Activated CD4-positive, alpha-beta T cell treated with anti-CD3 and anti-CD28 coated beads, Interleukin-2, amount 10 ng/mL, durations not matched to agents 7 days and 5 days (primary cell): Measurements from ENCODE around the gene DGCR8. TPM values are rescaled to one million over a fixed set of nuclear protein-coding genes. Genes with fewer than 3 reads are reported as not detected.
"Not testable (repeated sequence)": the region's sequence is repeated elsewhere in the genome, so short reads cannot be mapped to it uniquely, and the experiment has no call there.

Experiments
- CTCF ChIA-PET: fragments of 350-600 bp; sonication (Branson Sonifier 250); formaldehyde crosslinking; loops from one replicate; lab custom pipeline; 2021; ENCODE audit warnings: antibody characterized with exemption; lab: Charles Lee
- POLR2A ChIA-PET: fragments of 350-600 bp; sonication (Branson Sonifier 250); formaldehyde crosslinking; loops from one replicate; lab custom pipeline; 2021; ENCODE audit warnings: antibody characterized with exemption; lab: Charles Lee
- DNase-seq: peaks from one replicate; pipeline ENCODE4 v3.0.0-alpha.2; 2020
- H3K27ac Mint-ChIP-seq: one replicate; pipeline ENCODE4 v1.8.0; 2021; ENCODE audit warnings: mild to moderate bottlenecking, moderate library complexity, mixed read lengths
- H3K27me3 Mint-ChIP-seq: one replicate; pipeline ENCODE4 v1.8.0; 2021; ENCODE audit warnings: mixed read lengths
- H3K36me3 Mint-ChIP-seq: one replicate; pipeline ENCODE4 v1.8.0; 2021; ENCODE audit warnings: low read depth, mixed read lengths
- H3K4me1 Mint-ChIP-seq: one replicate; pipeline ENCODE4 v1.8.0; 2021; ENCODE audit warnings: mixed read lengths
- H3K4me3 Mint-ChIP-seq: one replicate; pipeline ENCODE4 v1.8.0; 2021; ENCODE audit warnings: mild to moderate bottlenecking, moderate library complexity, mixed read lengths
- H3K9me3 Mint-ChIP-seq: one replicate; pipeline ENCODE4 v1.8.0; 2021; ENCODE audit warnings: mixed read lengths
- microRNA-seq: library from miRNA; unstranded; fragments of <30 nt; microRNA quantifications from one replicate; pipeline ENCODE4 v1.2.0, GENCODE V29; 2021; ENCODE audit warnings: borderline microRNAs expressed, borderline replicate concordance
- total RNA-seq, 2 experiments: library from RNA; stranded (reverse); gene quantifications; one replicate each; pipeline ENCODE4 v1.2.3, GENCODE V29; 2021

Gene DGCR8
- total RNA-seq, 2 experiments from 2014 or later, result 51.2 to 54.5 TPM

- H3K4me3 Mint-ChIP-seq, result no peak overlapping the region
- ChIA-PET CTCF (no interaction called here), POLR2A (no interaction called here)
- peak overlapping the region; percentile 13 for H3K27ac Mint-ChIP-seq
- H3K36me3 Mint-ChIP-seq, result no peaks in the 10 kb centered on the region
- H3K9me3 Mint-ChIP-seq, result no peaks in the 10 kb centered on the region
- DNase-seq, result no peak
- peaks cover 4% of the 10 kb centered on the region for H3K4me1 Mint-ChIP-seq
- H3K27me3 Mint-ChIP-seq, result peaks cover 3% of the 10 kb centered on the region
Measured at GRCh38 chr22:20158391-20159036, 78.5 kb downstream of the DGCR8 start.

- DNase-seq, result no peak
- ChIA-PET POLR2A (no interaction called here), CTCF (no interaction called here)
- no peaks in the 10 kb centered on the region for H3K36me3 Mint-ChIP-seq
- no peak overlapping the region for H3K27ac Mint-ChIP-seq
- no peaks in the 10 kb centered on the region for H3K9me3 Mint-ChIP-seq
- no peak overlapping the region for H3K4me3 Mint-ChIP-seq
- H3K4me1 Mint-ChIP-seq, result peaks cover 4% of the 10 kb centered on the region
- H3K27me3 Mint-ChIP-seq, result peaks cover 3% of the 10 kb centered on the region
Measured at GRCh38 chr22:20159076-20159475, 79.0 kb downstream of the DGCR8 start.

GRCh38 chr22:20159531-20159930 lies 79.5 kb downstream of the DGCR8 start:
- H3K36me3 Mint-ChIP-seq, H3K9me3 Mint-ChIP-seq, DNase-seq, CTCF ChIA-PET, H3K4me1 Mint-ChIP-seq, H3K27me3 Mint-ChIP-seq, H3K27ac Mint-ChIP-seq, POLR2A ChIA-PET, H3K4me3 Mint-ChIP-seq: not testable (repeated sequence)

DNA sequence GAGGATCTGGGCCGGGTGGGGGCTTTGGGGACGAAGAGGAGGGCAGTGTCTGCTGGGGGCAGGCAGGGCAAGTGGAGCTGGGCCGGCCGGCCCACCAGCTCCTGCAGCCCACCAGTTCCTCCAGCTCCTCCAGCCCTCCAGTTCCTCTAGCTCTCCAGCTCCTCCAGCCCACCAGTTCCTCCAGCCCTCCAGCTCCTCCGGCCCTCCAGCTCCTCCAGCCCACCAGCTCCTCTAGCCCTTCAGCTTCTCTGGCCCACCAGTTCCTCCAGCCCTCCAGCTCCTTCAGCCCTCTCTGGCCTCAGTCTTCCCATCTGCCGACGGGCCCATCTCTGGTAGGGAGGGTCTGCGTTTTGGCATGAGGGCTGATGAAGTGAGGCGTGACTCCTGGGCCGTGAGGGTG lies 80.0 kb downstream of the DGCR8 start:
- Mint-ChIP-seq H3K27me3 (peaks cover 3% of the 10 kb centered on the region), H3K27ac (no peak overlapping the region), H3K9me3 (peaks cover 2% of the 10 kb centered on the region), H3K4me1 (peaks cover 2% of the 10 kb centered on the region), H3K36me3 (no peaks in the 10 kb centered on the region), H3K4me3 (no peak overlapping the region)
- CTCF ChIA-PET, result no interaction called here
- no peak for DNase-seq
- POLR2A ChIA-PET, result no interaction called here

Small RNAs within 50 kb of the gene (microRNA-seq; reads per million reads assigned to microRNA genes)
- gene MIR185 (1,128 reads per million, percentile 86 among the genes with 10 or more reads in this experiment), gene MIR6816 (not detected)

Other genes with a start within 250 kb of the DGCR8 start
- 1 to 10 TPM; 5.3 to 7.3 TPM for gene GNB1L, start 225.4 kb upstream of the DGCR8 start, total RNA-seq
- 10 to 100 TPM; 21.4 to 21.5 TPM for gene RTL10, start 225.4 kb upstream of the DGCR8 start, total RNA-seq
- gene COMT, start 138.5 kb upstream of the DGCR8 start, total RNA-seq, result 10 to 100 TPM; 71.8 to 74.8 TPM
- 10 to 100 TPM; 19.3 to 21.9 TPM for gene TXNRD2, start 138.4 kb upstream of the DGCR8 start, total RNA-seq
- 1 to 10 TPM in 1 of 2 experiments, under 1 TPM in 1; 0.89 to 1.2 TPM for gene ARVCF, start 63.4 kb upstream of the DGCR8 start, total RNA-seq
- gene TANGO2, start 59.1 kb upstream of the DGCR8 start, total RNA-seq, result 10 to 100 TPM; 36.7 to 39.7 TPM
- gene RANBP1, start 35.9 kb downstream of the DGCR8 start, total RNA-seq, result 100 to 1,000 TPM; 229 to 234 TPM
- gene TRMT2A, start 37.0 kb downstream of the DGCR8 start, total RNA-seq, result 10 to 100 TPM; 85.5 to 91.4 TPM
- gene ZDHHC8, start 51.6 kb downstream of the DGCR8 start, total RNA-seq, result 10 to 100 TPM; 57.9 to 58.9 TPM
- under 1 TPM; 0.12 to 0.23 TPM for gene CCDC188, start 70.8 kb downstream of the DGCR8 start, total RNA-seq
- gene RTN4R, start 188.1 kb downstream of the DGCR8 start, total RNA-seq, result 1 to 10 TPM; 3.1 to 4.0 TPM
- gene DGCR6L, start 239.8 kb downstream of the DGCR8 start, total RNA-seq, result 10 to 100 TPM; 60.4 to 63.1 TPM